Tibial nerve (tissue), 4 donors: Measurements from ENCODE around the gene GPR55. TPM values are rescaled to one million over a fixed set of nuclear protein-coding genes. Genes with fewer than 3 reads are reported as not detected.

ENCODE experiments used
- DNase-seq, 2 donors: peaks; one replicate each; pipeline ENCODE4 v3.0.0-alpha.2; 2019; ENCODE audit warnings: low spot score in 2 of 2
- H3K27ac ChIP-seq, 4 donors: fragments of 200-600 bp; sonication (generic) in 3 of 4; one replicate each; pipeline ENCODE4 v1.5.1; 2017 to 2019; ENCODE audit warnings: mild to moderate bottlenecking in 1 of 4
- H3K27me3 ChIP-seq, 2 donors: fragments of 200-600 bp; sonication (generic) in 1 of 2; one replicate each; pipeline versions ENCODE4 v1.5.1 to v1.6.0; 2017 to 2019
- H3K36me3 ChIP-seq, 3 donors: fragments of 200-600 bp; sonication (generic); one replicate each; pipeline ENCODE4 v1.5.1; 2018 to 2019
- H3K4me1 ChIP-seq, 4 donors: fragments of 200-600 bp; sonication (generic) in 3 of 4; one replicate each; pipeline ENCODE4 v1.5.1; 2017 to 2019
- H3K4me3 ChIP-seq, 4 donors: fragments of 200-600 bp; sonication (generic) in 3 of 4; one replicate each; pipeline ENCODE4 v1.5.1; 2017 to 2019; ENCODE audit warnings: mild to moderate bottlenecking in 1 of 4, moderate library complexity in 1 of 4
- H3K9me3 ChIP-seq, 4 donors: fragments of 200-600 bp; sonication (generic) in 3 of 4; one replicate each; pipeline ENCODE4 v1.5.1; 2017 to 2019
- EP300 ChIP-seq, 2 donors: sonication (generic); formaldehyde crosslinking; IDR thresholded peaks; one replicate each; pipeline ENCODE4 v1.6.1; 2017; ENCODE audit warnings: antibody characterized with exemption in 2 of 2, mild to moderate bottlenecking in 1 of 2
- POLR2A ChIP-seq, 2 donors: fragments of 450-650 bp; IDR thresholded peaks; one replicate each; pipeline ENCODE4 v1.6.1; 2017; ENCODE audit warnings: antibody characterized with exemption in 2 of 2, mild to moderate bottlenecking in 2 of 2, moderate library complexity in 2 of 2
- WGBS, 2 donors: methylation state at CpG; one replicate each; pipeline ENCODE4 v1.1.5; 2018; 5-methylcytosine and 5-hydroxymethylcytosine counted together
- total RNA-seq, 4 donors: library from RNA; depleted of rRNA; stranded (reverse); fragments of >200 nt; gene quantifications; one replicate each; pipeline ENCODE4 v1.1.0, GENCODE V29; 2016
- TF ChIP-seq, protein P1 (sequence below), 5 experiments: fragments of 200-600 bp in 3 of 5; fragments of 450-650 bp in 2 of 5; sonication (generic) in 3 of 5; IDR thresholded peaks; one replicate each; pipeline ENCODE4 v1.5.1; 2016 to 2019; ENCODE audit warnings: antibody characterized with exemption in 5 of 5, mild to moderate bottlenecking in 3 of 5, moderate library complexity in 2 of 5

Gene GPR55
- total RNA-seq, 4 donors from 2014 or later = 0.21 TPM; not detected in 3

GRCh38 chr2:230868161-230868946 lies 56.7 kb downstream of the GPR55 start:
- 56 to 61% methylated on average over 15 of the region's 15 CpGs for WGBS, 2 donors
- peak overlapping the region in 2 of 4 donors; percentile 17 to 88 for H3K27ac ChIP-seq
- no peaks in the 10 kb centered on the region for H3K9me3 ChIP-seq
- H3K27me3 ChIP-seq = peaks cover 0 to 21% of the 10 kb centered on the region in 2 donors
- peaks cover 0 to 1% (median 0%) of the 10 kb centered on the region in 3 donors for H3K36me3 ChIP-seq
- H3K4me3 ChIP-seq = no peak overlapping the region
- peaks cover 0 to 75% (median 33%) of the 10 kb centered on the region in 4 donors for H3K4me1 ChIP-seq
- TF ChIP-seq, protein P1, sequence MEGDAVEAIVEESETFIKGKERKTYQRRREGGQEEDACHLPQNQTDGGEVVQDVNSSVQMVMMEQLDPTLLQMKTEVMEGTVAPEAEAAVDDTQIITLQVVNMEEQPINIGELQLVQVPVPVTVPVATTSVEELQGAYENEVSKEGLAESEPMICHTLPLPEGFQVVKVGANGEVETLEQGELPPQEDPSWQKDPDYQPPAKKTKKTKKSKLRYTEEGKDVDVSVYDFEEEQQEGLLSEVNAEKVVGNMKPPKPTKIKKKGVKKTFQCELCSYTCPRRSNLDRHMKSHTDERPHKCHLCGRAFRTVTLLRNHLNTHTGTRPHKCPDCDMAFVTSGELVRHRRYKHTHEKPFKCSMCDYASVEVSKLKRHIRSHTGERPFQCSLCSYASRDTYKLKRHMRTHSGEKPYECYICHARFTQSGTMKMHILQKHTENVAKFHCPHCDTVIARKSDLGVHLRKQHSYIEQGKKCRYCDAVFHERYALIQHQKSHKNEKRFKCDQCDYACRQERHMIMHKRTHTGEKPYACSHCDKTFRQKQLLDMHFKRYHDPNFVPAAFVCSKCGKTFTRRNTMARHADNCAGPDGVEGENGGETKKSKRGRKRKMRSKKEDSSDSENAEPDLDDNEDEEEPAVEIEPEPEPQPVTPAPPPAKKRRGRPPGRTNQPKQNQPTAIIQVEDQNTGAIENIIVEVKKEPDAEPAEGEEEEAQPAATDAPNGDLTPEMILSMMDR (IDR thresholded peaks at IDR 0.05) = no peak
- TF ChIP-seq EP300 (IDR thresholded peaks at IDR 0.05) = no peak
- no peak for TF ChIP-seq POLR2A (IDR thresholded peaks at IDR 0.05)
- DNase-seq = no peak

GRCh38 chr2:230866756-230867523 lies 58.1 kb downstream of the GPR55 start:
- Histone ChIP-seq H3K27me3 (peaks cover 0 to 21% of the 10 kb centered on the region in 2 donors), H3K27ac (peak overlapping the region in 3 of 4 donors; percentile 84 to 88 (median 87)), H3K36me3 (no peaks in the 10 kb centered on the region), H3K4me3 (peak overlapping the region in 1 of 4 donors; percentile 84), H3K9me3 (no peaks in the 10 kb centered on the region), H3K4me1 (peaks cover 0 to 75% (median 31%) of the 10 kb centered on the region in 4 donors)
- TF ChIP-seq, protein P1 (IDR thresholded peaks at IDR 0.05) = no peak
- TF ChIP-seq POLR2A (IDR thresholded peaks at IDR 0.05) (no peak), EP300 (IDR thresholded peaks at IDR 0.05) (no peak)
- 29 to 38% methylated on average over 10 of the region's 13 CpGs for WGBS, 2 donors
- DNase-seq = no peak

DNA sequence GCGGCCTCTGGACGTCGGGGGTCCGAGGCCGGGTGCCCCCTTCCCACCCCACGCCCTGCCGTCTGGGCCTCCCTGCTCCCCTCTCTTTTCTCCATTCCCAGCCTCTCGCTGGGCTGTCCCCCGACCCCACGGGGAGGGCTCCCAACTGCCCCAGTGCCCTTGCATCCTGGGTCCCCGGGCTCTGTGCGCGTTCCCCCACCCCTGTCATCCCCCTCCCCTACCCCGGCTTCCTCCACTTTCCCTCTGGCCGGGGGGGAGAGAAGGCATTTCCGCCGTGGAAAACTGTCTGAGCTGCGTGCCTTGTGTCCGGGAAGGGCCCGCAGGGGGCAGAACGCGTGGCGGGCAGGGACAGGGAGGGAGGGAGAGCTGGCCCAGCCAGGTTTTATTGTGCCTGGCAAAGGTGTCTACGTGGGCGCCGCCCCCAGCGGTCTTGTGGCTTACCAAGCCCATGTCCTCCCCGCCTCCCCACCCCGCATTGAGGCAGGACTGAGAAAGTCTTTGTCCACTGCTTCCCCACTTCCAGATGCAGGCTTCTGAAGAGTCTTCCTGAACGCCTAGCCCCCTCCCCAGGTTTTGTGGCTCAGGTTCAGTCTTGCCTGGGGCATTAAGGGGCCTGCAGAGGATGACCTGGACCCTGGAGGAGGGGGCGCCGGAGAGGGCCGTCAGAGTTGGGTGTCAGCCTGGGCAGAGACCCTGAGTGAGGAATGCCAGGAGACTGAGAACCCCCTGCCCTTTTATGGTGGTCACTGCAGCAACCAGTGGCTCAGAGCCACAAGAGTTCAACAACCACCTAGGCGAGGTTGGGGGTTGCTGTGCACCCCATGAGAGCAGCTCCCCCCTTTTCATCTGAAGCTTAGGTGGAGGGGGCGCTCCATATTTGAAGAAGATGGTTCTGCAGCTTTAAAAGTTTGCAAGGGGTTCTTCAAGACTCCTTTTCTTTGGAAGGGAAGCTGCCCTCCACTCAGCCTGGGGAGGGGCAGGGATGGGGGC lies 59.0 kb downstream of the GPR55 start:
- Histone ChIP-seq H3K4me3 (peak overlapping the region; percentile 55 to 91 (median 82)), H3K4me1 (peaks cover 0 to 68% (median 27%) of the 10 kb centered on the region in 4 donors), H3K27me3 (peaks cover 0 to 21% of the 10 kb centered on the region in 2 donors), H3K9me3 (no peaks in the 10 kb centered on the region), H3K36me3 (no peaks in the 10 kb centered on the region), H3K27ac (peak overlapping the region; percentile 8 to 88 (median 86))
- TF ChIP-seq POLR2A (IDR thresholded peaks at IDR 0.05) (no peak), EP300 (IDR thresholded peaks at IDR 0.05) (peak in 1 of 2 donors; percentile 24)
- TF ChIP-seq, protein P1 (IDR thresholded peaks at IDR 0.05) = peak in 1 of 5 experiments; percentile 26
- 16 to 18% methylated on average over 31 to 33 of the region's 35 CpGs for WGBS, 2 donors
- no peak for DNase-seq

- TF ChIP-seq POLR2A (IDR thresholded peaks at IDR 0.05) = no peak
- TF ChIP-seq, protein P1 (IDR thresholded peaks at IDR 0.05) = no peak
- no peak for TF ChIP-seq EP300 (IDR thresholded peaks at IDR 0.05)
- DNase-seq = no peak
- peaks cover 0 to 21% of the 10 kb centered on the region in 2 donors for H3K27me3 ChIP-seq
- peak overlapping the region; percentile 55 to 91 (median 82) for H3K4me3 ChIP-seq
- H3K36me3 ChIP-seq = no peaks in the 10 kb centered on the region
- peak overlapping the region; percentile 27 to 88 (median 86) for H3K27ac ChIP-seq
- no peaks in the 10 kb centered on the region for H3K9me3 ChIP-seq
- peaks cover 0 to 60% (median 21%) of the 10 kb centered on the region in 4 donors for H3K4me1 ChIP-seq
- 2% methylated on average over 23 to 24 of the region's 24 CpGs for WGBS, 2 donors
These were observed 59.7 kb downstream of the GPR55 start for GRCh38 chr2:230865307-230865765.
